ENCODE results near the gene TRNAU1AP. TPM values are rescaled to one million over a fixed set of nuclear protein-coding genes. Genes with fewer than 3 reads are reported as not detected.
A peak's percentile ranks its signal among the peaks of the same experiment; 100 is the strongest.

TRNAU1AP gene
- total and polyA plus RNA-seq, 2 of the 13 experiments (the other 11 are each of a cell fraction or from before 2014, with no cell fraction given): 29.0 to 42.9 TPM

GRCh38 chr1:28506907-28507246, 46.0 kb upstream of the TRNAU1AP start (continued):
- TF ChIP-seq ASH2L (IDR thresholded peaks at IDR 0.05; ENCODE audit: insufficient read length, low read depth, low read length) (no peak), IRF1 (CRISPR knock-in tag; IDR thresholded peaks at IDR 0.05; ENCODE audit: low read depth) (no peak), HES4 (CRISPR knock-in tag; IDR thresholded peaks at IDR 0.05; ENCODE audit: borderline replicate concordance) (no peak), ARNT2 (CRISPR knock-in tag; IDR thresholded peaks at IDR 0.05; ENCODE audit: low read depth) (no peak), MLLT10 (CRISPR knock-in tag; IDR thresholded peaks at IDR 0.05) (peak; percentile 6; the same call in 1 of the 2 replicates), ZNF780A (CRISPR knock-in tag; IDR thresholded peaks at IDR 0.05) (no peak), LRRFIP1 (CRISPR knock-in tag; conservative IDR thresholded peaks at IDR 0.05) (no peak), ZNF414 (CRISPR knock-in tag; IDR thresholded peaks at IDR 0.05) (no peak), GTF2F1 (IDR thresholded peaks at IDR 0.05; ENCODE audit: low read length) (no peak), ZNF251 (CRISPR knock-in tag; IDR thresholded peaks at IDR 0.05) (no peak), FOXA1 (IDR thresholded peaks at IDR 0.05) (no peak), FOXA1 (CRISPR knock-in tag; IDR thresholded peaks at IDR 0.05) (no peak), ZFP36L2 (CRISPR knock-in tag; IDR thresholded peaks at IDR 0.05) (no peak), THRA (CRISPR knock-in tag; IDR thresholded peaks at IDR 0.05; ENCODE audit: borderline replicate concordance) (no peak), NCOA5 (CRISPR knock-in tag; IDR thresholded peaks at IDR 0.05) (no peak), HMG20A (CRISPR knock-in tag; IDR thresholded peaks at IDR 0.05; ENCODE audit: borderline replicate concordance) (no peak), ZBTB3 (CRISPR knock-in tag; IDR thresholded peaks at IDR 0.05; ENCODE audit: borderline replicate concordance, low read depth) (no peak), CSRNP2 (CRISPR knock-in tag; conservative IDR thresholded peaks at IDR 0.05; ENCODE audit: low read depth) (no peak), RFXANK (CRISPR knock-in tag; IDR thresholded peaks at IDR 0.05) (no peak), YY1 (IDR thresholded peaks at IDR 0.05; ENCODE audit: insufficient read depth, insufficient replicate concordance, low read depth, low read length) (no peak), ZNF562 (CRISPR knock-in tag; IDR thresholded peaks at IDR 0.05; ENCODE audit: borderline replicate concordance) (no peak), ZNF7 (CRISPR knock-in tag; IDR thresholded peaks at IDR 0.05) (no peak), TSC22D2 (CRISPR knock-in tag; IDR thresholded peaks at IDR 0.05; ENCODE audit: borderline replicate concordance) (no peak), ZNF235 (CRISPR knock-in tag; IDR thresholded peaks at IDR 0.05; ENCODE audit: borderline replicate concordance) (no peak), PHF5A (CRISPR knock-in tag; IDR thresholded peaks at IDR 0.05; ENCODE audit: low read depth, unreplicated experiment) (no peak), TP53 (CRISPR knock-in tag; conservative IDR thresholded peaks at IDR 0.05) (no peak; the same call in 1 of the 2 replicates)
